Endothelial cell of umbilical vein (primary cell): ENCODE results near the gene GBE1. TPM values are rescaled to one million over a fixed set of nuclear protein-coding genes. Genes with fewer than 3 reads are reported as not detected.

Experiments used
- BruUV-seq: library from RNA; stranded (reverse); fragments of 400-500 nt; replicated peaks from 2 replicates; lab custom pipeline; 2021; lab: Mats Ljungman, UMichigan
- CTCF ChIA-PET: fragments of 300-600, 350-600 bp; sonication (Branson Sonifier 250); formaldehyde crosslinking; loops from one replicate; lab custom pipeline; 2021; ENCODE audit warnings: antibody characterized with exemption, inconsistent platforms; lab: Charles Lee
- POLR2A ChIA-PET: fragments of 300-600, 350-600 bp; sonication (Branson Sonifier 250); formaldehyde crosslinking; loops from one replicate; lab custom pipeline; 2021; ENCODE audit warnings: antibody characterized with exemption, inconsistent platforms; lab: Charles Lee
- DNase-seq: peaks from one replicate; pipeline ENCODE4 v3.0.0-alpha.2; 2011; ENCODE audit warnings: low read depth, low spot score
- FAIRE-seq: peaks from 2 replicates; lab custom pipeline; 2011; peaks lifted over from hg19 to GRCh38; lab: Jason Lieb, UNC
- H2AFZ ChIP-seq: 2 replicates; pipeline ENCODE4 v1.6.0; 2012; ENCODE audit warnings: low read depth, low read length, control low read depth, inconsistent platforms
- H3K27ac ChIP-seq: 2 replicates; pipeline ENCODE4 v1.5.1; 2011; ENCODE audit warnings: low read depth, mild to moderate bottlenecking, control low read depth, low read length, moderate library complexity; ENCODE audit not compliant: insufficient read depth
- H3K27me3 ChIP-seq, 2 experiments: 2 replicates each; pipeline versions ENCODE4 v1.6.0 to v1.6.1; 2011; ENCODE audit warnings: low read length in 2 of 2, mixed read lengths in 1 of 2; ENCODE audit not compliant: control insufficient read depth in 2 of 2, insufficient read depth in 2 of 2
- H3K36me3 ChIP-seq, 2 experiments: 2 replicates in 1 of 2; 3 replicates in 1 of 2; pipeline ENCODE4 v1.5.1; 2011; ENCODE audit warnings: low read length in 2 of 2, mild to moderate bottlenecking in 1 of 2, moderate library complexity in 1 of 2; ENCODE audit not compliant: control insufficient read depth in 2 of 2, insufficient read depth in 2 of 2; ENCODE audit errors: extremely low read depth in 1 of 2
- H3K4me1 ChIP-seq: 3 replicates; pipeline ENCODE4 v1.5.1; 2011; ENCODE audit warnings: mild to moderate bottlenecking, low read length; ENCODE audit not compliant: control insufficient read depth, insufficient read depth; ENCODE audit errors: extremely low read depth
- H3K4me2 ChIP-seq: 2 replicates; pipeline ENCODE4 v1.6.1; 2011; ENCODE audit warnings: low read length, control low read depth, mixed read lengths; ENCODE audit not compliant: insufficient read depth
- H3K4me3 ChIP-seq, 3 experiments: fragments of 200-600 bp in 1 of 3; sonication (generic), shearing (Covaris generic) in 1 of 3; replicated peaks in 1 of 3; 2 replicates each; pipeline ENCODE4 v1.5.1; 2011 to 2016; ENCODE audit warnings: control low read depth in 3 of 3, low read length in 3 of 3, mild to moderate bottlenecking in 2 of 3, inconsistent platforms in 1 of 3, low read depth in 1 of 3, moderate library complexity in 1 of 3; ENCODE audit not compliant: insufficient read depth in 1 of 3
- H3K79me2 ChIP-seq: 2 replicates; pipeline ENCODE4 v1.6.0; 2012; ENCODE audit warnings: low read length, inconsistent platforms; ENCODE audit not compliant: control insufficient read depth, insufficient read depth
- H3K9ac ChIP-seq: replicated peaks from 2 replicates; pipeline ENCODE3; 2011; ENCODE audit warnings: low read length, control low read depth; ENCODE audit not compliant: insufficient read depth; ENCODE audit errors: extremely low read depth
- H3K9me1 ChIP-seq: replicated peaks from 3 replicates; pipeline ENCODE4 v1.6.0; 2011; ENCODE audit warnings: mild to moderate bottlenecking, low read length; ENCODE audit not compliant: control insufficient read depth, insufficient read depth; ENCODE audit errors: extremely low read depth
- H3K9me3 ChIP-seq: replicated peaks from 2 replicates; pipeline ENCODE4 v1.5.1; 2012; ENCODE audit warnings: low read length, inconsistent platforms; ENCODE audit not compliant: control insufficient read depth, insufficient read depth
- H4K20me1 ChIP-seq: replicated peaks from 2 replicates; pipeline ENCODE3; 2011; ENCODE audit warnings: mild to moderate bottlenecking, low read length; ENCODE audit not compliant: control insufficient read depth, insufficient read depth; ENCODE audit errors: extremely low read depth
- CTCF ChIP-seq, 2 donors: IDR thresholded peaks; 1 replicate in 1 of 2; 2 replicates in 1 of 2; pipeline ENCODE4 v1.5.1; 2011; ENCODE audit warnings: low read length in 2 of 2, mild to moderate bottlenecking in 2 of 2, moderate library complexity in 2 of 2, control low read depth in 1 of 2, inconsistent platforms in 1 of 2, low read depth in 1 of 2; ENCODE audit not compliant: insufficient read depth in 1 of 2; ENCODE audit errors: extremely low read depth in 1 of 2
- EZH2 ChIP-seq: IDR thresholded peaks from 2 replicates; pipeline ENCODE4 v1.6.1; 2012; ENCODE audit warnings: borderline replicate concordance, low read depth, mild to moderate bottlenecking, moderate library complexity, low read length, inconsistent platforms; ENCODE audit not compliant: severe bottlenecking
- JUN ChIP-seq: IDR thresholded peaks from 2 replicates; pipeline ENCODE4 v1.6.1; 2011; ENCODE audit warnings: borderline replicate concordance, low read depth; ENCODE audit not compliant: insufficient read length, insufficient read depth
- POLR2A ChIP-seq: IDR thresholded peaks from 2 replicates; pipeline ENCODE4 v1.6.1; 2012; ENCODE audit warnings: low read depth, mild to moderate bottlenecking, control low read depth, low read length
- dilution Hi-C: fragments of 300-500 bp; cut with MboI; formaldehyde crosslinking; loops from one replicate; pipeline ENCODE4 v1.15.0; 2019; ENCODE audit warnings: low sequenced_read_pairs; ENCODE audit not compliant: extremely low pct_ligation_motif_present
- intact Hi-C: fragments of 100-400 bp; cut with micrococcal nuclease; formaldehyde crosslinking; loops from one replicate; pipeline ENCODE4 v1.10.0; 2022
- polyA plus RNA-seq, 4 experiments: library from polyadenylated mRNA; depleted of rRNA in 3 of 4; stranded (reverse) in 3 of 4; unstranded in 1 of 4; fragments of >200 nt; gene quantifications; 2 replicates each; pipeline versions ENCODE4 v1.2.1 to v1.2.3, GENCODE V29; 2011 to 2012; ENCODE audit warnings: missing spikeins in 1 of 4
- total RNA-seq: library from RNA; stranded (reverse); gene quantifications from 2 replicates; pipeline ENCODE4 v1.2.3, GENCODE V29; 2021

The GBE1 gene
- total and polyA plus RNA-seq, 2 donors (not counting 3 experiments of a cell fraction or from before 2014, with no cell fraction given), result 35.9 to 110 TPM

- H3K4me2 ChIP-seq, result no peak overlapping the region
- H3K79me2 ChIP-seq, result no peaks in the 10 kb centered on the region
- FAIRE-seq (no peak), DNase-seq (no peak)
- H3K27me3 ChIP-seq, result no peaks in the 10 kb centered on the region
- no peaks in the 10 kb centered on the region for H4K20me1 ChIP-seq
- H2AFZ ChIP-seq, result no peak overlapping the region
- dilution Hi-C loops (no loop called here), intact Hi-C loops (loop anchor here (10.0 kb wide), 1 partner anchor 150 kb away; no protein-coding TSS in a partner anchor)
- TF ChIP-seq JUN, result no peak
- TF ChIP-seq EZH2, result no peak
- no peak for TF ChIP-seq CTCF (IDR thresholded peaks at IDR 0.05; ENCODE audit: extremely low read depth in 1 of 2, insufficient read depth in 1 of 2, low read depth in 1 of 2, low read length in 2 of 2)
- no peak overlapping the region for H3K27ac ChIP-seq
- no peaks in the 10 kb centered on the region for H3K4me1 ChIP-seq
- H3K36me3 ChIP-seq, result peaks cover 0 to 3% of the 10 kb centered on the region in 2 experiments
- CTCF ChIA-PET, result interaction anchor here (2.6 to 6.0 kb wide), 3 partner anchors 225 to 343 kb away, joined by 18 to 64 read pairs (median 60); no protein-coding TSS in a partner anchor
- no peak overlapping the region for H3K9ac ChIP-seq
- H3K4me3 ChIP-seq, result no peak overlapping the region
- no peaks in the 10 kb centered on the region for H3K9me1 ChIP-seq
- POLR2A ChIA-PET, result no interaction called here
- BruUV-seq, result no TSS peak
- H3K9me3 ChIP-seq, result no peaks in the 10 kb centered on the region
Measured at GRCh38 chr3:81645248-81645647, 116.2 kb downstream of the GBE1 start.

- Histone ChIP-seq H3K27ac (no peak overlapping the region), H4K20me1 (no peaks in the 10 kb centered on the region), H3K79me2 (no peaks in the 10 kb centered on the region), H3K9me3 (no peaks in the 10 kb centered on the region), H3K36me3 (peaks cover 0 to 3% of the 10 kb centered on the region in 2 experiments), H3K27me3 (no peaks in the 10 kb centered on the region), H3K4me2 (no peak overlapping the region), H3K9ac (no peak overlapping the region), H3K4me3 (no peak overlapping the region), H2AFZ (no peak overlapping the region), H3K4me1 (no peaks in the 10 kb centered on the region), H3K9me1 (no peaks in the 10 kb centered on the region)
- no TSS peak for BruUV-seq
- CTCF ChIA-PET, result interaction anchor here (0.7 to 6.0 kb wide), 9 partner anchors 65 to 342 kb away, joined by 3 to 64 read pairs (median 5); no protein-coding TSS in a partner anchor
- TF ChIP-seq POLR2A (no peak), EZH2 (no peak), CTCF (IDR thresholded peaks at IDR 0.05; ENCODE audit: extremely low read depth in 1 of 2, insufficient read depth in 1 of 2, low read depth in 1 of 2, low read length in 2 of 2) (peak; percentile 28 to 42)
- DNase-seq (peak; percentile 41), FAIRE-seq (no peak)
- POLR2A ChIA-PET, result interaction anchor here (0.6 kb wide), 1 partner anchor 967 kb away, joined by 4 read pairs; no protein-coding TSS in a partner anchor
- intact Hi-C loops (loop anchor here (1.0 to 10.0 kb wide), 5 partner anchors 61 to 341 kb away; no protein-coding TSS in a partner anchor), dilution Hi-C loops (no loop called here)
Measured at GRCh38 chr3:81643721-81644120, 117.7 kb downstream of the GBE1 start.
